Left colon (tissue), 2 donors: ENCODE measurements around the gene GBE1. TPM values are rescaled to one million over a fixed set of nuclear protein-coding genes. Genes with fewer than 3 reads are reported as not detected.

Experiments used
- ATAC-seq: fragments of 200-7000 bp; cut with Tn5 transposase; one replicate; pipeline ENCODE4 v1.9.1; 2020; ENCODE audit warnings: mild to moderate bottlenecking, moderate library complexity
- DNase-seq, 2 donors: peaks; one replicate each; pipeline ENCODE4 v3.0.0-alpha.2; 2020
- intact Hi-C, 2 donors: fragments of 100-400 bp; cut with DNase I in 1 of 2; cut with micrococcal nuclease in 1 of 2; formaldehyde crosslinking; loops; one replicate each; pipeline versions ENCODE4 v1.11.2 to v1.14.0; 2022; cut with DNase I, micrococcal nuclease
- total RNA-seq, 2 donors: library from RNA; stranded (reverse); fragmentation: NEBNext Ultra II Directional; extraction: Animal tissue kit (Norgen Biotek cat#: 25700); gene quantifications; one replicate each; pipeline ENCODE4 v1.2.1, GENCODE V29; 2021
- donor health status: DM: no; HTN: no; CAD: no.
- donor health status: DM: yes; HTN: yes; CAD: no.

Gene GBE1
- total RNA-seq, 2 donors from 2014 or later, result 14.9 to 18.4 TPM

DNA sequence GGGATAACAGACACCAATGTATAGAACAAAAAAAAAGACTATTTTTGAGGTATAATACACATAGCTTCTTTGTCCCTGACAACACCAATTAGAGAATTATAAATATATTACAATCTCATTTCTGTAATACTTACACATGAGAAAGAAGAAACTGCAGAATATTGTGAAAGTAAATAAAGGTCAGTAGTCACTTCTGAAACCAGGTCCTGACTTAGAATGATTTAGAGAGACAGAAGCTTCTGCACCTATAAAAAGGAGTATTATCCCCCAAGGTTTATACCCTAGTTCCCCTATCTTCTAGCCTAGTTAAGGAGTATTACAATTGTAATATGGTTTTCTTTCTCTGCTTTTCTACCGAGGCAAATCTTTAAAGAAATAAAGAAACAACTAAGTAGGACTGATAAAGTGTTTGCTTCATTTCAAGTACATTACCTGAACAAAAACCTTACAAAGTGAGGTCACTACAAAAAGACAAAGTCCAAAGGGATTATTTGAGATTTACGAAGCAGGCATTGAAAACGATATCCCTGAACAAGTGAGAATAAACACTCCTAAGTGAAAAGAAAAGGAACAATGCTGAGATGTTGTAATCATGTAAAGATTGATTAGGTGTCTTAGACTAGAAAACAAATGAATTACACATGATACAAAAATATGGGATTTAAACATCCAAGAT is 103.0 kb downstream of the GBE1 start:
- DNase-seq, result no peak
- intact Hi-C loops, result no loop called here
- ATAC-seq, result no peak

DNA sequence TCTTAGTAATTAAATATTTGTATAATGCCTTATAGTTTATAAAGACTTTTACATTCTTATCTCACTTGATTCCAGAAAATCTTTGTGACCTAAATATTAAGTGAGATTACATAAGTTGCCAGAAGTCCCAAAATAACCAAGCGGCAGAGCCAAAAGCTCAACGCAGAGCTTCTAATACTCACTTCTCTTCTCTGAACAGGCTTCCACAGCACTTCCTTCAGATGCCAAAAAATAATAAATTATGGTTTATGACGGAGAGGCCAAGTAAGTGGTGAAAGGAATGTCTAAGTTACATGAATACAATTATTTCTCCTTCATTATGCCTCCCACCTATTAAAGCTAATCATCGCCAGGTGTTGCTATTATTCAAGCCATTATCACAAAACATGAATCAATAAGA is 110.3 kb downstream of the GBE1 start:
- DNase-seq (no peak), ATAC-seq (no peak)
- intact Hi-C loops, result no loop called here

DNA sequence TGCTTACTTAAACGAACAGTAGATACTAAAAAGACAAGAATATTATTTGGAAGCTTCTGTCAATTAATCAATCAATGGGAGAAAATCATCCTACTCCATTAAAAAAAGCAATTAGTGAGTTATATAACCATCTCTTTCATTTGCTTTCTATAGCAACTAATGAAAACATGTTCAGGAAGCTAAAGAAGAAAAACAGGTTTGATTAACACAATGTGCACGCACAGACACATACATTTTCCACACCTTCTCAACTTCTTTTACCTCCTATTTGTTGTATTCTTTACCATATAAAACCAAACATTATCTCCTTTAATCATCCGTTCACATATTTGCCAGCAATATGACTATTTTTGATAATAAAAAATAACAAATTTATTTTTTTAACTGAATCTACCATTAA is 111.3 kb downstream of the GBE1 start:
- intact Hi-C loops, result no loop called here
- ATAC-seq (no peak), DNase-seq (no peak)

DNA sequence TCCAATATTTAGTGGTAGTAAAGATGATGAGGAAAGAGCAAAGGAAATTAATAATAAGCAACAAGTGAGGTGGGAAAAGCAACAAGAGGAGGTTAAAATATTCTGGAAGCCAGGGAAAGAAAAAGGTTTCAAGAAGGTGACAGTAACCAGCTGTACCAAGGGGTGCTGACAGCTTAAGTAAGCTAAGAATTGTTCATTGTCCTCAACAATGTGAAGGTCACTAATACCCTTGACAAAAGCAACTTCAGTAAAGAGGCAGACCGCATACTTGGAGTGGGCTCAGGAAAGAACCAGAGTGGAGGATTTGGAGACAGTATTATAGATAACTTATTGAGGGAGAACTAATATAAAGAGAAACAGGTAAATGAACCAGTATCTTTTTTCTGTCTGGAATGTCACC is 116.2 kb downstream of the GBE1 start:
- intact Hi-C loops, result no loop called here
- no peak for DNase-seq
- no peak for ATAC-seq

DNA sequence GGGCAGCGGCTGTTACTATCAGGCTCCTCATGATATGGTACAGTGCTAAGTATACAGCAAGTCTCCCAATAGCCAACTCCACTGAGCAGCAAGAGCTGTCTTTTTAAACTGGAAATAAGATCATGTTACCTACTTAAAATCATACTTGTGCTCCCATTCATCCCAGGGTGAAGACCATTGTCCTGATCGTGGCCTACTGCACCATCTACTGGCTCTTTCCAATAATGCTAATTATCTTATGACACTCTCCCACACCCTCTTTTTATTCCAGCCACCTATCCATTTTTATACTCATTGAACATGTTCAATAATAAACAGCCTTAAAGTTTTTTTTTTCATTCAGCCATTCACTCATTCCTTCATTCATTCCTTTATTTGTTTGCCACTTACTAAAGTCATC is 117.7 kb downstream of the GBE1 start:
- peak; percentile 87 for ATAC-seq
- intact Hi-C loops, result no loop called here
- DNase-seq, result no peak

DNA sequence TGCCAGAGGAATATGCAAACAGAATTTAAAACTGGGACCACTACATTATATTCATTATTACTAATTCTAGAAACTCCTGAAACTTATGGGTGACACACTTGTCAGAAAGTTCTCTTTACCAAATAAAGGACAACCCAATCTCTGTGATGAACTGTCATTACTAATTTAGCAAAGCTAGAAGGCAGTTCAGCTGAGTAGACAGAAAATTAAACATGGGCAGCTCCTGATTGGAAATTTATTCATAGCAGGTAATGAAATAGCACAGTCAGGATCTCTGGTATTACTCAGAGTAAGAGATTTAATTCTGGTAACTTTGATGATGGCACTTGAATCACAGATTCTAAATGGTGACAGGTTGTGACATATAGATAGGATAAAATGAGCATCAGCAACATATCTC is 123.0 kb downstream of the GBE1 start:
- ATAC-seq (no peak), DNase-seq (no peak)
- intact Hi-C loops, result no loop called here

DNA sequence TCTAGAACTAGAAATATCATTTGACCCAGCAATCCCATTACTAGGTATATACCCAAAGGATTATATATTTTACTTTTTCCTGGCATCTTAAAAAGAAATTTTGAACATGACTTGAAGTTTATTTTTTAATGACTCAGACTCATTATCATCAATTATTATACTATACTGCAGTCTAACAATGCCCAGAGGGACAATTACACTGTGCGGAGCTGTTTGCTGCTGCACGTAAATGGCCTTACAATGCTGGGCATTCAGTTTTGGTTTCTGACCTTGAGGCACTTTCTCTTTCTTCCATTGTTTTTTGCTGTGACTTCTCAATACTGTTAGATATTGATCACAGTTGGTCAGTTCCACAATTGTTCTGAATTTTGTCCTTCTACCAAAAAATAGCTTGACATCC is 128.8 kb downstream of the GBE1 start:
- DNase-seq, result no peak
- intact Hi-C loops, result no loop called here
- ATAC-seq, result no peak

DNA sequence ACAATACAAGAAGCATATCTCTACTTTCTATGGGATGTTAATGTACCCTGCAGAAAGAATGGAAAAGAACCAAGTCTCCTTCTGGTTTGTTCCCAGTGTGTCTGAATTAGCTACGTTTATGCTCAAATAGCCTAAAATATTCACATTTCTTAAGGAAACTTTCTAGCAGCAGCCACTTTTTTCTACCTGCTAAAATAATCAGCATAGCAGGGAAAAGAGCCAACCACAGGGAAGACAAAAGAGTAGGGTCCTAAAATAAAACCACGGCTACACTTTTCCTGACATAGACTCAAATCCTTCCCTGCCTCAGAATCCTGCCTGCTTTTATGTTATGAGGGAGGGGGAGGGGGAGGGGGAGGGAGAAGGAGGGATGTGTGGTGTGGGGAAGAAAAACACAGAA is 136.7 kb downstream of the GBE1 start:
- no peak for ATAC-seq
- intact Hi-C loops, result no loop called here

DNA sequence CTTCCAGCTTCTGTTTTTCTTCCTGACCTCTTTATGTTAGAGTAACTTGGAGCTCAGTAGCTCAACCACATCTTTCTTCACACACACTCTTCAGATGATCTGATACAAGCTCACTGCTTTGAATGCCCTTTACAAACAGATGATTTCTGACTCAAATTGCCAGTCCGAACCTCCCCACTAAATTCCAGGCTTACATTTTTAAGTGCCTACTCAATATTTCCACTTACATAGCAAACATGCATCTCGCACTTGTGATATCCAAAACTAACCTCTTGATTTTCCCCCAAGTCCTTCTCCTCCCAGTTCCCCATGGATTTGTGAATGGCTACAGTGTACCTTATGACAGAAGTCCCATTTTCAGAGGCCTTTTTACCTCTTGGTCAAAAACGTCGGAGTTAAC is 139.1 kb downstream of the GBE1 start:
- intact Hi-C loops, result no loop called here
- DNase-seq (no peak), ATAC-seq (no peak)

More for the DNA sequence above, 136.7 kb downstream of the GBE1 start:
- no peak for DNase-seq

DNA sequence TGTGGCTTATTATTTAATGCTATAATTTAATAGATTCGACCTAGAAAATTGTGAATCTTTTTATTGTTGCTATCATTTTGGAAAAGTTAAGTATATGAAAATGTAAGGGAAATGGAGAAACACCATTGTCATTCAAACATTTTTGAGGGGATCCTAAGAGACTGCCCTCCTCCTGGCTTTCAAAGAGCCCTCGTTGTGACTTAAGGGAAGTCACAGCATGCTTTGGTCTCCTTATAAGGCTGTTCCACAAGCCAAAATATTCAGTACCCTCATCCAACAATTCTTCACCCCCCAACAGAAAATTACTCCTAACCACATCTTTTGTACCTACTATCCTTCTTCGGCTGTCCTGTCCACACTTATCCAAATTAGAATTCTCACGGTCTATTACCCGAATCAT is 140.2 kb downstream of the GBE1 start:
- intact Hi-C loops, result no loop called here
- ATAC-seq, result no peak

DNA sequence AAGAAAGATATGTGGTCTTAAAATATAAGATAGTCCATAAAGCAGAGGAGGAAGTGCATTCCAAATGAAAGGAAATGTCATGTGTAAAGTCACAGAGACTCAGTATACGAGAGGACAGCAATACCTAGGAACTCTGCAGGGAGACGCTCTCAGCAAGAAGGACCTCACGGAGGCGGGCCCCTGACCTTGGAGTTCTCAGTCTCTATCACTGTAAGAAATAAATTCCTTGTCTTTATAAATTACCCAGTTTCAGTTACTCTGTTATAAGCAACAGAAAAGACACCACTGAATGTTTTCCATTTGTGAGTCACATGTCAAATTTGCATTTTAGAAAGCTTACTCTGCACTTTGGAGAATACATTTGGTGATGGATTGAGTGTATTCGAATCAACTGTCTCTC is 140.6 kb downstream of the GBE1 start:
- ATAC-seq (no peak), DNase-seq (no peak)
- intact Hi-C loops, result no loop called here

More for the DNA sequence above, 140.2 kb downstream of the GBE1 start:
- DNase-seq, result no peak

DNA sequence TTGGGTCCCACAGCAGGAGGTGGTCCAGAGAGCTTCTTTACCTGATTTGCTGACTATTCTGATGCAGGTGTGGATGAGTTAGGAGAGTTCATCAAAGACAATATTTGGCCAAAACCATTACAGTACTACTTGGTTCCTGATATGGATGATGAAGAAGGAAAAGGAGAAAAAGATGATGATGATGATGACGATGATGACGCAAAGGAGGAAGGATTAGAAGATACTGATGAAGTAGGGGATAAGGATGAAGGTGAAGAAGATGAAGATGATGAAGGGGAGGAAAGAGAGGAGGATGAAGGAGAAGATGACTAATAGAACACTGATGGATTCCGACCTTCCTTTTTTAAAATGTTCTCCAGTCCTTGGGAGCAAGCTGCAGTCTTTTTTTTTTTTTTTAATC is 148.7 kb downstream of the GBE1 start:
- intact Hi-C loops, result no loop called here
- DNase-seq (no peak), ATAC-seq (no peak)

DNA sequence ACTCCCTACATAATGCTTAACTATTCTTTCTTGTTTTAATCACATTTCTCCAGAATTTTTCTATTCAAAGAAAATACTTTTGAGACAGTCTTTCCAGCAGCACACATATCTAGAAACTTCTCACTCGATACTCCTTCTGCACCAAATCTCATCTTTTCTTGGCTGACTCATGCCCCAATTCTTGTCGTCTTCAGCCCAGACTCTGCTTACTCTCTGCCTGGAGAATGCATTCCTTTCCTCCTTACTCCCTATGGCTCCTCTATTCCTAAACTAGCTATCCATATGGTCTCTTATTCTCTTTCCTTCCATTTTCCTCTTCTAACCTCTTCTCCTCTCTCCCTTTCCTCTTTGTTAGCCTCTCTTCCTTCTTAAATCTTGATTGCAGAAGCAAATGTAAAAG is 158.7 kb downstream of the GBE1 start:
- ATAC-seq, result no peak
- DNase-seq, result no peak
- intact Hi-C loops, result no loop called here

DNA sequence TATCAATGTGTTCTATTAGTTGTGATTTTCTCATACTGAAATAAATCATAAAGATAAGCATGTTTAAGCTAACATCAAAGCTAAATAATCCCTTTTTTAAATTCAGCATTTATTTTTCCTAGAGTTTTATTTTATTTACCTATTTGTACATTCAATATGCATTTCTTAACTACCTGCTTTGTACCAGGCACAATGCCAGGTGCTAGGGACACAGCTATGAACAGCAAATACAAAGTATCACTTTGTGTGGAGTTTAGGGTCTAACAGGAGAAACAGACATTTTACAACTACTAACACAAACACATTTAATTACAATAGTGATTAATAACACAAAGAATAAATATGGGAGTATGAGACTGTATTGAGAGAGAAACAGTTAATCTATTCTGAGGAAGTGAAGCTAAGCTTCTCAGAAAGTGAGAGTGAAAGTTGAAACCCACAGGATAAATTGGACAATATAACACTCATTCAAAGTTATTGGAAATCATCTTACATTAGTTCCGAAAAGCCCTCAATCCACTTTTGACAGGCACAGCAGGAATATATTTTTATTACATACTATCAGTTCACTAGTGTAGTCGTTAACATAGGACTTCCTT is 159.6 kb downstream of the GBE1 start:
- no peak for DNase-seq
- no peak for ATAC-seq
- intact Hi-C loops, result no loop called here

DNA sequence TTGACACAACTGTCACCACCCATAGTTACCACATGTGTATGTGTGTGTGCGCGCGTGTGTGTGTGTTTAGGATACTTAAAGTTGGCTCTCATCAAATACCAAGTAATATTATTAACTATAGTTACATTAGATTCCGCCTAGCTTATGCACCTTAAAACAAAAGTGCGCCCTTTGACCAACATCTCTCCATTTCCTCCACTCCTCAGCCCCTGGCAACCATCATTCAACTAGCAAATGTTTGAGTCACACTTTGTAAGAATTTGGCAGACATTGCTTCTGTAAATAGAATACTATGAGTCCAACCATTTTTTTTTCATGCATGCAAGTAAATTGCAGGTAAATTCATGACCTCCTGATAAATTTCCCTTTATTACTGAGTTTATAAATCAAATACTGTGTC is 169.3 kb downstream of the GBE1 start:
- DNase-seq (peak in 1 of 2 donors; percentile 2), ATAC-seq (peak; percentile 38)
- intact Hi-C loops, result no loop called here

DNA sequence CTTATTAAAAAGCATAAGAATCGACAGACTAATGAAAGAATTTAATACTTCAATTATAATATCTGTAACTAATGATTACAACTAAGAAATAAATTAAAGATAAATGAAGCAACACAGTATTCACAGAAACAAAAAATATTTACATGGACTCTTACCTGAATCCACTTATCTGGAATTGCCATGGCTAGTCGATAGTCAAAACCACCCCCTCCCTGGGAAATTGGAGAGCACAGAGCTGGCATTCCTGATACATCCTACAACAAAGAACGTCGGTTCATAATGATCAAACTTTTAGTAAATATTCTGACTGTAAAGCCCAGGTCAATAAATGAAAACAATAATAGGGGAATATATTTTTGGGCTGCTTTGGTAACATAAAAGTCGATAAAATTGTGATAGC is 175.5 kb downstream of the GBE1 start:
- ATAC-seq (no peak), DNase-seq (no peak)

DNA sequence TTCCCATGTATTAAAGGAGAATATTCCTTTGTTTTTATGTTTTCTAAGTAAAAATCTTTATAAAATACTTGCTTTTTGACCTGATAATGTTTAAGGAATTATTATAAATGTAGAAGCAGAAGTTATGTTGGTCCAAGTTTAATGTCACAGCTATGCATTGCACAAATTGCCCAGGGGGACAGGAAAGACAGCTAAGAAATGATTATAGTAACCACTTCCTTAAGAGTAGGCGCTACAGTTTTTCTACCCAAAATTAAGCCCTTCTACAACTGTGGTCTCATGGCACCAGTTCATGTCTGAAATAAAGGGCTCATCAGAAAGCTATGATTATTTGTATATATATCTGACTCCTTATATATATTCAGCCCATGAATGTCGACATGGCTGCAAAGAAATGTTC is 176.4 kb downstream of the GBE1 start:
- no peak for DNase-seq
- ATAC-seq, result no peak
- intact Hi-C loops, result no loop called here

More for the DNA sequence above, 175.5 kb downstream of the GBE1 start:
- intact Hi-C loops, result no loop called here

DNA sequence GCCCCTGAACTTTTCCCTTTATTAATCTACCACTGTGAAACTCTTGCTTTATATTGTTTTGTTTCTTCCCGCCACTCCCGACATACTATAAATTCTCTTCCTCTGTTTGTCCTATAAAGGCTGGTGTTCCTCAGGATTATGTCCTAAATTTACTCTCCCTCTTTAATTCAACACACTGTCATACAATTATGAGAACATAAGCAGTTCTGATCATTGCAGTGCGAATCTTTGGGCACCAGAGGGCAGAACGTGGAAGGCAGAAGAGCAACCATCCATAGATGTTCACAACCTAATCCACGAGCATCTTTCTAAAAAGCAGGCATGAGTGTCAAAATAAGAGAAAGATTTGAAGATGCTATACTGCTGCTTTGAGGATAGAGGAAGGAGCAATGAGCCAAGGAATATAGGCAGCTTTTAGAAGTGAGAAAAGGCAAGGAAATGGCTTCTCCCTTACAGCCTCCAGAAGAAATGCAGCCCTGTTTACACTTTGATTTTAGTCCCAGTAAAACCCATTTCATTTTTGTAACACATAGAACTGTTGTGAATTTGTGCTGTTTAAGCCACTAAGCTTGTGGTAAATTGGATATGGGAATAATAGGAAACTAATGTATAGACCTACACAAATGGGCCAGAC is 179.4 kb downstream of the GBE1 start:
- intact Hi-C loops, result no loop called here
- DNase-seq (peak in 1 of 2 donors; percentile 46), ATAC-seq (peak; percentile 77)

DNA sequence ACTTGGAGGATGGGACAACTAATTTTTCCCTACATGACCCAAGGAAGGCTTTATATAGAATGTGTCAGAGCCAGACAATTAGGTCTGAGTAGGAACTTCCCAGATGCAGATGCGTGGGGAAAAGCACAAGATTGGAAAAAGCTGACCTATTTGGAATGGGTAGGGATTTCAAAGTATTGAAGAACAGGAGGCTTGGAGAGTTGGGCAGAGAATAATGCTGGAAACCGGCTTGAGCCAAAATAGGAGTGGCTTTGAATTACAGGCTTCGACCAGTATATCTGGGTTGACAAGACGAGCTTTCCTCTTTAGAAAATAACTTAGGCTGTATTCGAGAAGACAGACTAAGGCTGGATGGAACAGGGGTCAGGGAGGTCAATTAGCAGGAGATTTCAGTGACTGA is 181.1 kb downstream of the GBE1 start:
- DNase-seq (no peak), ATAC-seq (no peak)
- intact Hi-C loops, result no loop called here

DNA sequence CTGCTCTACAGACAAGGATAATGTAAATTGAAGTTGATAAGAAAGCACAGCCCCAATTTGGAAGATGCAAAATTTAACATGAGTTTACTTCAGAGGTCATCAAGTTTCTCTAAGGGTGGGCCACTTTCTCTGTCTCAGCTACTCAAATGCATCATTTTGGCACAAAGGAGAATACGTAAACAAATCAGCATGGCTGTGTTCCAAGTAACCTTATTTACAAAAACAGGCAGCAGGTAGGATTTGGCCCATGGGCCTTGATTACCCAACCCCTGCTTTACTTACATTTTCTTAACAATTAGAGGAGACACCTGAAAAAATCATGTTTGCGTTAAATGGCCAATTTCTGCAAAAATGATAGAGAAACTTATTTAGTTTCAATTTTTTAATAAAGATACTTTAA is 181.7 kb downstream of the GBE1 start:
- DNase-seq (no peak), ATAC-seq (no peak)
- intact Hi-C loops, result no loop called here
